ENCODE results near the gene GDF7. TPM values are rescaled to one million over a fixed set of nuclear protein-coding genes. Genes with fewer than 3 reads are reported as not detected.

GDF7 gene
- total RNA-seq, 1 experiment from 2014 or later = 0.02 TPM

GRCh38 chr2:20627712-20628380 lies 39.1 kb upstream of the GDF7 start:
- H3K9ac ChIP-seq (ENCODE audit: low read length) = no peak overlapping the region
- no peaks in the 10 kb centered on the region for H3K79me2 ChIP-seq (ENCODE audit: insufficient read depth, low read length)
- no peak overlapping the region for H3K4me3 ChIP-seq (replicated peaks in 1 of 2; ENCODE audit: low read depth in 1 of 2, low read length in 2 of 2)
- H3K27me3 ChIP-seq (ENCODE audit: insufficient read depth, low read length) = no peaks in the 10 kb centered on the region
- DNase-seq (ENCODE audit: low read depth, low spot score) (no peak), ATAC-seq (no peak)
- intact Hi-C loops (cut with micrococcal nuclease) = no loop called here
- H3K36me3 ChIP-seq (ENCODE audit: control insufficient read depth in 1 of 2, insufficient read depth in 2 of 2, low read length in 2 of 2) = peaks cover 0 to 4% of the 10 kb centered on the region in 2 experiments; a peak in 1 of 4 replicates
- H2AFZ ChIP-seq (ENCODE audit: low read depth, low read length, poor library complexity, severe bottlenecking) = no peak overlapping the region
- no peaks in the 10 kb centered on the region for H4K20me1 ChIP-seq (ENCODE audit: insufficient read depth)
- BruUV-seq (replicated peaks) = no TSS peak
- POLR2A ChIA-PET = interaction anchor here (1.0 kb wide), 1 partner anchor 181 kb away, joined by 3 read pairs; the partner anchor contains the start of gene RHOB
- TF ChIP-seq MAX (IDR thresholded peaks at IDR 0.05) (no peak), ZBTB33 (IDR thresholded peaks at IDR 0.05; ENCODE audit: extremely low read depth, insufficient replicate concordance, low read length) (no peak), FOSL1 (IDR thresholded peaks at IDR 0.05; ENCODE audit: low read depth) (no peak), JUND (IDR thresholded peaks at IDR 0.05) (no peak)
- CTCF ChIA-PET = no interaction called here
- H3K4me2 ChIP-seq (ENCODE audit: low read length) = no peak overlapping the region
- no peaks in the 10 kb centered on the region for H3K9me2 ChIP-seq (ENCODE audit: insufficient read depth)
- H3K27ac ChIP-seq (ENCODE audit: low read depth, low read length) = no peak overlapping the region
- no peaks in the 10 kb centered on the region for H3K4me1 ChIP-seq (ENCODE audit: control insufficient read depth in 1 of 2, insufficient read depth in 2 of 2, low read length in 2 of 2)
- RAD21 ChIA-PET (ENCODE audit: low non-redundant PET in 1 of 2, low total read pairs in 2 of 2, uncharacterized antibody in 2 of 2, unreplicated experiment in 2 of 2) = no interaction called here
- H3K9me3 ChIP-seq (ENCODE audit: control insufficient read depth in 1 of 2, insufficient read depth in 1 of 2, low read depth in 1 of 2, low read length in 2 of 2) = no peaks in the 10 kb centered on the region

GRCh38 chr2:20629181-20629580 lies 37.8 kb upstream of the GDF7 start:
- Histone ChIP-seq H4K20me1 (ENCODE audit: insufficient read depth) (no peaks in the 10 kb centered on the region), H3K4me3 (replicated peaks in 1 of 2; ENCODE audit: low read depth in 1 of 2, low read length in 2 of 2) (no peak overlapping the region), H3K4me1 (ENCODE audit: control insufficient read depth in 1 of 2, insufficient read depth in 2 of 2, low read length in 2 of 2) (peaks cover 4% of the 10 kb centered on the region in 2 experiments; a peak in 3 of 4 replicates), H3K27me3 (ENCODE audit: insufficient read depth, low read length) (no peaks in the 10 kb centered on the region), H2AFZ (ENCODE audit: low read depth, low read length, poor library complexity, severe bottlenecking) (no peak overlapping the region), H3K79me2 (ENCODE audit: insufficient read depth, low read length) (no peaks in the 10 kb centered on the region), H3K9me3 (ENCODE audit: control insufficient read depth in 1 of 2, insufficient read depth in 1 of 2, low read depth in 1 of 2, low read length in 2 of 2) (no peaks in the 10 kb centered on the region), H3K27ac (ENCODE audit: low read depth, low read length) (no peak overlapping the region), H3K4me2 (ENCODE audit: low read length) (no peak overlapping the region), H3K9me2 (ENCODE audit: insufficient read depth) (no peaks in the 10 kb centered on the region), H3K9ac (ENCODE audit: low read length) (no peak overlapping the region), H3K36me3 (ENCODE audit: control insufficient read depth in 1 of 2, insufficient read depth in 2 of 2, low read length in 2 of 2) (no peaks in the 10 kb centered on the region; a peak in 1 of 4 replicates)
- POLR2A ChIA-PET = no interaction called here
- DNase-seq (ENCODE audit: low read depth, low spot score) (no peak), ATAC-seq (no peak)
- RAD21 ChIA-PET (ENCODE audit: low non-redundant PET in 1 of 2, low total read pairs in 2 of 2, uncharacterized antibody in 2 of 2, unreplicated experiment in 2 of 2) = no interaction called here
- CTCF ChIA-PET = no interaction called here
- intact Hi-C loops (cut with micrococcal nuclease) = no loop called here
- no peak for TF ChIP-seq FOSL1 (IDR thresholded peaks at IDR 0.05; ENCODE audit: low read depth)
- TF ChIP-seq EZH2phosphoT487 (IDR thresholded peaks at IDR 0.05; ENCODE audit: borderline replicate concordance) = no peak
- no peak for TF ChIP-seq ZNF274 (IDR thresholded peaks at IDR 0.05; ENCODE audit: low read depth, low read length)
- TF ChIP-seq MAX (IDR thresholded peaks at IDR 0.05) = no peak
- no peak for TF ChIP-seq SIN3A (IDR thresholded peaks at IDR 0.05; ENCODE audit: low read depth)
- no peak for TF ChIP-seq ZFX (IDR thresholded peaks at IDR 0.05)
- no peak for TF ChIP-seq POLR2AphosphoS5 (IDR thresholded peaks at IDR 0.05; ENCODE audit: low read depth, low read length)
- no peak for TF ChIP-seq TCF7L2 (IDR thresholded peaks at IDR 0.05; ENCODE audit: borderline replicate concordance, extremely low read depth, insufficient read depth, insufficient read length)
- no peak for TF ChIP-seq POLR2A (IDR thresholded peaks at IDR 0.05; ENCODE audit: borderline replicate concordance, extremely low read depth, insufficient read depth, insufficient read length)
- TF ChIP-seq ZBTB33 (IDR thresholded peaks at IDR 0.05; ENCODE audit: extremely low read depth, insufficient replicate concordance, low read length) = no peak
- TF ChIP-seq EZH2 (IDR thresholded peaks at IDR 0.05) = no peak
- no TSS peak for BruUV-seq (replicated peaks)
